IPS DF 4.7 (cell line): ENCODE data around the gene ASCC1.
"Not testable (repeated sequence)": the region's sequence is repeated elsewhere in the genome, so short reads cannot be mapped to it uniquely, and the experiment has no call there.

Source experiments
- DNase-seq: peaks from one replicate; pipeline ENCODE4 v3.0.0-alpha.2; 2013; ENCODE audit warnings: low spot score; ENCODE audit errors: extremely low read depth

The ASCC1 gene

GRCh38 chr10:72248468-72249151 lies 32.5 kb upstream of the ASCC1 start:
- no peak for DNase-seq

GRCh38 chr10:72245949-72246525 lies 30.0 kb upstream of the ASCC1 start:
- DNase-seq = no peak

DNA sequence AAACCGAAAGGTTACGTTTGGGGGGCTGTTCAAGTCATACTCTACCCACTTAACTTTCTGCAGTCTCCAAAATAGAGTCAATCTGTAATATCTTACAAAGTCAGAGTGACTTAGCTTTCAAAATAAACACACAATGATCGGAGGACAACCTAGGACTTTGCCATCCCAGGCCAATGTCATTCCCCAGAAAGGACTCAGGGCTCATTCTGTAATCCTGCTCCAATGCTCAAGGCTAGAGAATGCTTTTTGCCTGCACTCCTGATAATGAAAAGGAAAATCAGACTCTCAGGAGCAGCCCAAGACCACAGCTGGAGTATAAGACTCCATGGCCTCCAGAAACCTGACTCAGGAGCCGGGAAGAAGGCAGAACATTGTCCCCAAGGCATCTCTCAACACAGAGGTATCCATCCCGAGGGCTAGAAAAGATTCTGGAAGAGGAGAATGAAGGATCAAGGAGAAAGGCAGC lies 28.5 kb upstream of the ASCC1 start:
- no peak for DNase-seq

DNA sequence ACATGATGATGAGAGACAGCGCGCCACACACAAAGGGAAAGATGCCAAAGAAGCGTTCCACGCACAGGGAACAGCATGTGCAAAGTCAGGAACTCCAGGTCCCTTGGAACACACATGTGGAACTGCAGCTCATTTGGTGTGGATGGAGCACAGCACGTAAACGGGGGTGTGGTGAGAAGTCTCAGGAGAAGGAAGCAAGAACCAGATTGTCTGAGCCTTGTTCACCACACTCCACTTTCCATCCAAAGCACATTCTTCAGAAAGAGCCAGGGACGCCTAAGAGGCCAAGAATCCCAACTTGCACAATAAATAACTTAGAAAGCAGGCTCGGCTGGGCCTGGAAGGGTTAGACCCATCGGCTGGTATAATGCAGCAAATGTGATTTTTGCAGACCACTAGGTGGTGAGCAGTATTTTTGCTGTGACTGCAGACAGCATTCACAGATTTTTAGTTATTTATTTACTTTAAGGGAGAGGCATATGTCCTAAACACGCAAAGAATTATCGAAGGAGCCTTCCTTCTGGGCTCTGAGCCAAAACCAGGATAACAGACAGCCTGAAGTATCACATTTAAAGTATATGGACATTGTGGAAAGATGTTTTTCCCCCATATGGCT lies 27.9 kb upstream of the ASCC1 start:
- no peak for DNase-seq

- DNase-seq = no peak
These were observed 26.6 kb upstream of the ASCC1 start for GRCh38 chr10:72242675-72243074.

- no peak for DNase-seq
These were observed 25.7 kb upstream of the ASCC1 start for GRCh38 chr10:72241691-72242252.

DNA sequence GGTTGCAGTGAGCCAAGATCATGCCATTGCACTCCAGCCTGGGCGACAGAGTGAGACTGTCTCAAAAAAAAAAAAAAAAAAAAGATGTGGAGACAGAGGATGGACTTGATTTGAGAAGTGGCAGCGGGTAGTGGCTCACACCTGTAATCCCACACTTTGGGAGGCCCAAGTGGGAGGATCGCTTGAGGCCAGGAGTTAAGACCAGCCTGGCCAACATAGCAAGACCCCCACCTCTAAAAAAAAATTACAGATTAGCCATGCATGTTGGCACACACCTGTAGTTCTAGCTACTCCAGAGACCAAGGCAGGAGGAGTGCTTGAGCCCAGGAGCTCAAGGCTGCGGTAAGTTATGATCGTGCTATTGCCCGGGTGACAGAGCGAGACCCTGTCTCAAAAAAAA lies 24.3 kb upstream of the ASCC1 start:
- DNase-seq = no peak

- no peak for DNase-seq
These were observed 23.3 kb upstream of the ASCC1 start for GRCh38 chr10:72239409-72239808.

DNA sequence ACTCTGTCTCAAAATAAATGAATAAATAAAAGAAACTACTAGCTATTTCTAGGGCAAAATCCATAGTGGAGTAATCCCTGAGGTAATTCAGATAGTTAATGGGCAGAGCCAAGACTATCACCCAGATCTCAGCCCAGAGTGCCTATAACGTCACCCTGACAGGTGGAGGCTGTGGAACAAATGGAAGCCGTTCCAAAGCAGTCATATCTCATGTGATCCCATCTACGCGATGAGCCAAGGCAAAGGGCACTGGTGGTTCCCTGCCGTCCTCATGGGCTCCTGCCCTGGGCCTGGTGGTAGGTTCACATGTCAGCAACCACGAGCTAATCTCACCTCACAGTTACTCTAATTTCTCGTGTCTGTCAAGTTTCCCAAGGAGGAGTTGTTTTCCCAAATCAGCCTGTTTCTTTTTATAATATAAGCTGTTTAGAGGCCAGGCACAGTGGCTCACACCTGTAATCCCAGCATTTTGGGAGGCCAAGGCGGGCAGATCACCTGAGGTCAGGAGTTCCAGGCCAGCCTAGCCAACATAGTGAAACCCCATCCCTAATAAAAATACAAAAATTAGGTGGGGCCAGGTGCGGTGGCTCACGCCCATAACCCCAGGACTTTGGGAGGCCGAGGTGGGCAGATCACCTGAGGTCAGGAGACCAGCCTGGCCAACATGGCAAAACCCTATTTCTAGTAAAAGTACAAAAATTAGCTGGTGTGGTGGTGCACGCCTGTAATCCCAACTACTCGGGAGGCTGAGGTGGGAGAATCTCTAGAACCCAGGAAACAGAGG lies 22.5 kb upstream of the ASCC1 start:
- no peak for DNase-seq

- DNase-seq = no peak
These were observed 19.6 kb upstream of the ASCC1 start for GRCh38 chr10:72235544-72236279.

DNA sequence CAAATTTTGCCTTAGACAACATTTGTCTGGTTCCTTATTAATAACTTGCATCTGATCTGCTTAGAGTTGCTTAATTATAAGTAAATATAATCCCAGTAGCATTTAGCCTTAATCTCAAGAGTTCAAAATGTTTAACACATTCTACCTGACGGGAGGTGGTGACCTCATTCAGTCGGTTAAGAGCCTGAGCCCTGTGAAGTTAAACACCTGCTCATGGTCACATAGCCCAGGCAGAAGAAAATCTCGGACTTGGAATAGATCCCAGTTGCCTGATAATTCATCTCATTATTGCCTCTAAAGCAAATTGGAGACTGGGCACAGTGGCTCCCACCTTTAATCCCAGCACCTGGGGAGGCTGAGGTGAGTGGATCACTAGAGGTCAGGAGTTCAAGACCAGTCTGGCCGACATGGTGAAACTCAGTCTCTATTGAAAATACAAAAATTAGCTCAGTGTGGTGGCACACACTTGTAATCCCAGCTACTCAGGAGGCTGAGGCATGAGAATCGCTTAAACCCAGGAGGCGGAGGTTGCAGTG lies 18.6 kb upstream of the ASCC1 start:
- no peak for DNase-seq

DNA sequence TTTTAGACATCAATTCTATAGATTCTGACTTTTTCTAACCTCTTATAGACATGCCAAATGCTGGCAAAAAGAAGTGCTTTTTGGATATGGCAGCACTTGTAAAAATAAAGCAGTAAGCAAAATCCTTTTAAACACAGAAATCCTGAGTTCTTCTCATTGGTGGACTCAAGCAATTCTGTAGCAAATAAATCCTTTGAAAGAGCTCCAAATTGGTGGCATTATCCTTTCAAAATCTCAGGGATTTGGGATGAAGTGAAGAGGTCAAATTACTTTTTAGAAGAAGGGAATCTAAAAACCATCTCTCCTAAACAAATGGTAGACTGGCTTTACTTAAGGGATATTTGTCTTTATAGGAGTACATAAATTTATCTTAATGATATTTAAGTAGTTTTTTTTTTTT lies 17.5 kb upstream of the ASCC1 start:
- no peak for DNase-seq

DNA sequence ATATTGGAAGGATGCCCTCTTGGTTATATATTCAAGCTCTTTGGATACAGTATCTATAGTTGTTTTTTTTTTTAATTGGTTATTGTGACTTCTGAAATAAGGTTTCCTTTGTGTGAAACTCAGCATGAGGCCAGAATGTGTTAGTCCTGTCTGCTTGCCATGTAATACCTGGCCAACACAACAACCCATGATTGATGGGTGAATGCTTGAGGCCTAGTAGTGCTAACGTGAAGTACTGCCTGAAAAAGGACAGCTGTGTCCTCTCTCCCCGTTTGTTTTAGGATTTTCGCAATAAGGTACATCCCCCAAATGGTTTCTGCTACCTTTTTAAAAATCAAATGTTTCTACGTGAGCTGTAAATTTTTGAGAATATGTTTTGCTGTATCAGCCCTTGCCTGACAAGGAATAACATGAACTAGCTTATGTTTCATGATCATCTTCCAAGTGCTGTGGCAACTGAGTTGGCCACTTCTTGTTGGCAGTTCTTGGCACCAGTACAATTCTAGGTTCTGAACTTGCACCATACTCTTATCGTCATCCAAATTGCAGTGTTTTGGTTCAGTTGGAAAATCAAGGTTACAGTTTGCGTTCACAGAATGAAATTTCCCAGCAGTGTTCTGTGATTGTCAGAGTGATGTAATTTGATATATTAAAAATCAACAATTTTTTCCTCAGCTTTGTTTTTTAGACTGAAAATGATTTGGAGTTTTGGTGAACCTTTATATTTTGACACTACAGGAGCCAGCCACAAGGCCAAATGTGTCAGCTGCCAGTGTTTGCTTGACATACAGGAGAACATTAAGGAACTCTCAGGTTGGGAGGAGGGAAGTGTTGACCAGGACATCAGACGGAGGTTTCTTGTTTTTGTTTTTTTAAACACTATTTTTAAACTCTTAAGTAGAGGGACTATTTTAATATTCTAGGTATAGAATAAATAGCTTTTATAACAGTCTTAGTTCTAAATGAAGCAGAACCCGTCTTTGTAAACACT lies 13.5 kb upstream of the ASCC1 start:
- no peak for DNase-seq

DNA sequence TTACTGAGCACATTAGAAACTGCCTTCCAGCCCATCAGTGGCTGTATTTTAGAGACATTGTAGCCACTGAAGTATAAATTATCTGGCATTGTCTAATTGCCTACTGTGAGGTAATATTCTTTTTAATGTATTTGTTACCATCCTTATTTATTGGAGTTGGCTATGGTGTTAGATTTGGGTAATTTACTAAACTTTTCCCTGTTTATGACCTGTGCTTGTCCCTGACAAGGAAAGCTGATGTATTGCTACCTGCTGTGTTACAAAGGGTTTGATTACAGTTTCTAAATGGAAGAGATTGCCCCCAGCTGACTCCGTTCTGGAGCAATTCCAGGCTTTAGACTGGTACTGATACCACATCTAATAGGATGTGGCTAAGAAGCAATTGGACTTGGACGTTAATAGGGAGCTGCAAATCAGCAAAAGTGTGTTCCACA lies 12.3 kb upstream of the ASCC1 start:
- DNase-seq = no peak

- no peak for DNase-seq
These were observed 11.8 kb upstream of the ASCC1 start for GRCh38 chr10:72227826-72228225.

DNA sequence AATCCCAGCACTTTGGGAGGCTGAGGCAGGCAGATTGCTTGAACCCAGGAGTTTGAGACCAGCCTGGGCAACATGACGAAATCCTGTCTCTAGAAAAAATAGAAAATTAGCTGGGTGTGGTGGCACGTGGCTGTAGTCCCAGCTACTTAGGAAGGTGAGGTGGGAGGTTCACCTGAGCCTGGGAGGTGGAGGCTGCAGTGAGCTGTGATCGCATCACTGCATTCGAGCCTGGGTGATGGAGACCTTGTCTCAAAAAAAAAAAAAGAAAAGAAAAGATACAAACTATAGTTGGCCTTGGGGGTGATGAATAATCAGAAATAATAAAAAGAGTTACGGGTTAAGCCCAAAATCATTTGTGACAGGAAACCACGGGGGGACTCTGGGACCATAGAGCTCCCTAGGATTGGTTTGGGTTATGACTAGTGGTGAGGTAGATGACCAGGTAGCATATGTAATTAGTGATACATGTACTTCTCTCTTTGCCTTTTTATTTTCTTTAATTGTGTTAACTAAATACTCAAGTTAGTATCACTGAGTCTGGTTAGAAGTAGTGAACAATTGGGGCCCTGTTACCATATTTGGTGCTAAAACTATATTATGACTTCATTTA lies 10.4 kb upstream of the ASCC1 start:
- no peak for DNase-seq

DNA sequence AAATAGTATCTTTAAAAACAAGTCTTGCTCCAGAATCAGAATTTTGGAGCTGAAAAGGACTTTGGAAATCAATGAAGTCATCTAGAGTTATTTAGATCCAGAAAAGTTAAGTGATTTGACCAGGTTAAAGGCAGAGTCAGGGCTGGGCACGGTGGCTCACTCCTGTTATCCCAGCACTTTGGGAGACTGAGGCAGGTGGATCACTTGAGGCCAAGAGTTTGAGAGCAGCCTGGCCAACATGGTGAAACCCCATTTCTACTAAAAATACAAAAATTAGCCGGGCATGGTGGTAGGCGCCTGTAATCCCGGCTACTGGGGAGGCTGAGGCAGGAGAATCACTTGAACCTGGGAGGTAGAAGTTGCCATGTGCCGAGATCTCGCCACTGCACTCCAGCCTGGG lies 8.1 kb upstream of the ASCC1 start:
- DNase-seq = not testable (repeated sequence)

DNA sequence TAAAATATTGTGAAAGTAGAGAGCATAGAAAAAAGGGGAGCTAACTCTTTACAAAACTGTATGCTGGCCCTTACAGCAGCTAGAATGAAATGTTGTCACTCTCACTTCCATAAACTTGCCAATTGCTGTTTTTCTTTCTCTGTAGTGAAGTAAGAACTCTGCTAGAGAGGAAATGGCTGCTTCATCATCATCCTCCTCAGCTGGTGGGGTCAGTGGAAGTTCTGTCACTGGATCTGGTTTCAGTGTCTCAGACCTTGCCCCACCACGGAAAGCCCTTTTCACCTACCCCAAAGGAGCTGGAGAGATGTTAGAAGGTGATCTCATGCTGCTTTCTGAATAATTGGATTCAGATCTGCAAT lies 7.6 kb upstream of the ASCC1 start:
- DNase-seq = no peak

DNA sequence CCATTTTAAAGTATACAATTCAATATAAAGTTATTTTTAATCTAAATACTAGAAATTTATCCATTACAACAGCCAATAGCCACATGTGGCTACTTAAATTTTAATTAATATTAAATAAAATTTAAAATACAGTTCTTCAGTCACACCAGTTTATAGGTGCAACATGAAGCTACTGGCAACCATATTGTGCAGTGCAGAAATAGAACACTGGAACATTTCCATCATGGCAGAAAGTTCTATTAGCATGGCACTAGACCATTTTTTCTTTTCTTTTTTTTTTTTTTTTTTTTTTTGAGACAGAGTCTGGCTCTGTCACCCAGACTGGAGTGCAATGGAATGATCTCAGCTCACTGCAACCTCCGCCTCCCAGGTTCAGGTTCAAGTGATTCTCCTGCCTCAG lies 5.2 kb upstream of the ASCC1 start:
- DNase-seq = no peak
